ENCODE results near the gene TST. TPM values are rescaled to one million over a fixed set of nuclear protein-coding genes. Genes with fewer than 3 reads are reported as not detected.

Gene TST
- total and polyA plus RNA-seq, 4 donors: 30.2 to 107 (median 56.7) TPM

DNA sequence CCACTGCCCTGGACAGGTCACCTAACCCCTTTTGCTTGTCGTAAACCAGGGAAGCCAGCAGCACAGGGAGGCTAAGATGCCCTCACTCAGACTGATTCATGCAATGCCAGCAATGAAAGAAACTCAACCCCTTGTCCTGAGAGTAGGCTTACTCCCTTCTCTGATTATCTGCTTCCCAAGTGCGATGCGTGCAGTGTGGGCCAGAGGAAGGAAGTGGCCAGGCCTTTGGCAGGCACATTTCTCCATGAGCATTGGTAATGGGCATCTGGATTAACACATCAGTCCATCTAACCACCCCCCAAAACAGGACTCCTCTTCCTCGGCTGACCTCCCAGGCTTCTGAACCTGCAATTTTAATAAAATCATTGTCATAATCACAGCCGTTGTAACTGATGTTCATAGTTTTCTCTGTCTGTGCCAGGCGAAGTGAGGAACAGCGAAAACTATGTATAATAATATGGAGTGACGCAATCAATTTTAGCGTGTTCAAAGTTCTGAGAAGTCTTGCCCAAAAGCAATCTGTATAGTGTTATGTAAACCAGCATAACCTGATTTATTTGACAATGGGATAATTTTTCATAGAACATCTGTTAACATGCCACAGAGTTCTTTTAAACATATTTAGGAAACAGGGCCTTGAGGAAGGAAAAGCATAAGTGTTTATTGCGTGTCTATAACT is 33.9 kb downstream of the TST start:
- TF ChIP-seq, protein P1, sequence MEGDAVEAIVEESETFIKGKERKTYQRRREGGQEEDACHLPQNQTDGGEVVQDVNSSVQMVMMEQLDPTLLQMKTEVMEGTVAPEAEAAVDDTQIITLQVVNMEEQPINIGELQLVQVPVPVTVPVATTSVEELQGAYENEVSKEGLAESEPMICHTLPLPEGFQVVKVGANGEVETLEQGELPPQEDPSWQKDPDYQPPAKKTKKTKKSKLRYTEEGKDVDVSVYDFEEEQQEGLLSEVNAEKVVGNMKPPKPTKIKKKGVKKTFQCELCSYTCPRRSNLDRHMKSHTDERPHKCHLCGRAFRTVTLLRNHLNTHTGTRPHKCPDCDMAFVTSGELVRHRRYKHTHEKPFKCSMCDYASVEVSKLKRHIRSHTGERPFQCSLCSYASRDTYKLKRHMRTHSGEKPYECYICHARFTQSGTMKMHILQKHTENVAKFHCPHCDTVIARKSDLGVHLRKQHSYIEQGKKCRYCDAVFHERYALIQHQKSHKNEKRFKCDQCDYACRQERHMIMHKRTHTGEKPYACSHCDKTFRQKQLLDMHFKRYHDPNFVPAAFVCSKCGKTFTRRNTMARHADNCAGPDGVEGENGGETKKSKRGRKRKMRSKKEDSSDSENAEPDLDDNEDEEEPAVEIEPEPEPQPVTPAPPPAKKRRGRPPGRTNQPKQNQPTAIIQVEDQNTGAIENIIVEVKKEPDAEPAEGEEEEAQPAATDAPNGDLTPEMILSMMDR (IDR thresholded peaks at IDR 0.05; ENCODE audit: control extremely low read depth, extremely low read depth): no peak
- H3K4me3 ChIP-seq: no peak overlapping the region
- peaks cover 0 to 10% (median 9%) of the 10 kb centered on the region in 4 donors for H3K9me3 ChIP-seq (ENCODE audit: control insufficient read depth in 4 of 4, insufficient read depth in 3 of 4, low read length in 3 of 4)
- no peaks in the 10 kb centered on the region for H3K27me3 ChIP-seq (ENCODE audit: control insufficient read depth in 3 of 3, insufficient read depth in 3 of 3, low read length in 2 of 3)
- DNase-seq (peak in 2 of 3 donors; percentile 10 to 37), ATAC-seq (ENCODE audit: insufficient read depth, low FRiP score) (no peak)
- 40 to 59% methylated on average over 10 of the region's 10 CpGs for WGBS, 2 donors
- H3K9ac ChIP-seq (ENCODE audit: insufficient read depth in 1 of 2, low read length in 2 of 2): no peak overlapping the region
- no peaks in the 10 kb centered on the region for H3K36me3 ChIP-seq (ENCODE audit: control insufficient read depth in 4 of 4, insufficient read depth in 4 of 4, low read length in 4 of 4)
- peaks cover 0 to 2% (median 0%) of the 10 kb centered on the region in 5 donors for H3K4me1 ChIP-seq (ENCODE audit: control insufficient read depth in 5 of 5, insufficient read depth in 5 of 5, low read length in 5 of 5)
- H3K27ac ChIP-seq (ENCODE audit: low read depth in 1 of 2, low read length in 1 of 2): no peak overlapping the region

DNA sequence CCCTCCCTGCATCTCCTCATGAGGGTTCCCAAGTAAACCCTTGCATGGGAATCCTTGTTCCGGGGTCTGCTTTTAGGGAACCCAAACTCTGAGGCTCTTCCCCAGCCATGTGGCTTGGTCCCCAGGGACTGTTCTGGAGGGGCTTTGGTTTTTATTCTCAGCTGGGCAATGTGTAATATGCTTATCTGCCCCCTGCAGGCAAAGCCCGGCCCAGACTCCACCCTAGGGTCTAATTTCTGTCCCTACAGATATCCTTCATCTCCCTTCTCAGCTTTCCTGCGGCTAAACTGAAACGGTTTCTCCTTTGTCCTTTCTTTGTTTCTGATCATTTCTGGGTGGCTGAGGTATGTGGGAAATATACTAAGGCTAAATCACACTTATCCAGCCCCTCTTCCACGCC is 37.1 kb downstream of the TST start:
- 63 to 64% methylated on average over 5 of the region's 5 CpGs for WGBS, 2 donors
- no peak overlapping the region for H3K4me3 ChIP-seq
- H3K27me3 ChIP-seq (ENCODE audit: control insufficient read depth in 3 of 3, insufficient read depth in 3 of 3, low read length in 2 of 3): no peaks in the 10 kb centered on the region
- no peak for DNase-seq
- TF ChIP-seq, protein P1 (IDR thresholded peaks at IDR 0.05; ENCODE audit: control extremely low read depth, extremely low read depth): no peak
- H3K27ac ChIP-seq (ENCODE audit: low read depth in 1 of 2, low read length in 1 of 2): no peak overlapping the region
- H3K4me1 ChIP-seq (ENCODE audit: control insufficient read depth in 5 of 5, insufficient read depth in 5 of 5, low read length in 5 of 5): peaks cover 0 to 5% (median 0%) of the 10 kb centered on the region in 5 donors
- H3K9me3 ChIP-seq (ENCODE audit: control insufficient read depth in 4 of 4, insufficient read depth in 3 of 4, low read length in 3 of 4): peaks cover 0 to 10% (median 9%) of the 10 kb centered on the region in 4 donors
- no peak for ATAC-seq (ENCODE audit: insufficient read depth, low FRiP score)
- H3K9ac ChIP-seq (ENCODE audit: insufficient read depth in 1 of 2, low read length in 2 of 2): no peak overlapping the region
- no peaks in the 10 kb centered on the region for H3K36me3 ChIP-seq (ENCODE audit: control insufficient read depth in 4 of 4, insufficient read depth in 4 of 4, low read length in 4 of 4)

DNA sequence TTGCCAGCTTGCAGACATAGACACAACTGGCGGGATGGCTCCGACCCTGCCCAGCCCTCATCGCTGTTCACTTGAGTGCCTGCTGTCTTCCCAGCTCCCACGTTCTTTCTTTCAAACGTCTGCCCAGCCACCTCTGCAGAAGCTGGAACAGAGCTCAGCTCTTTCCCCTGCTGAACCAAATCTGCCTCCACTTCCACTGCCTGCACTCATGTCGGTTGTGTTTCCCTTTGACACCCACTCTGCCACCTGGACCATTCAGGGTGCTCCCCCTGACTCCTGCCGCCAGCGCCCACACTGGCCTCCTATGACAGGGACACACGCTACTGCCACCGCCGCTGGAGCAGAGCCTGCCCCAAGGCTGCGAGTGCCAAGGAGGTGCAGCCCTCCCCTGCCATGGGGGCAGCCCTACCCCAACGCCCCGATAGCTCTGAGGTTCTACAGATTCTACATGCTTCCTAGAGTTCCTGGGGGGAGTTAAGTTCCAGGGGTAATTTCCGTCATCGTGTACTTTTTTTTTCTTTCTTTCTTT is 37.9 kb downstream of the TST start:
- TF ChIP-seq, protein P1 (IDR thresholded peaks at IDR 0.05; ENCODE audit: control extremely low read depth, extremely low read depth): no peak
- WGBS, 2 donors: 84 to 91% methylated on average over 16 of the region's 16 CpGs
- Histone ChIP-seq H3K27me3 (ENCODE audit: control insufficient read depth in 3 of 3, insufficient read depth in 3 of 3, low read length in 2 of 3) (no peaks in the 10 kb centered on the region), H3K4me1 (ENCODE audit: control insufficient read depth in 5 of 5, insufficient read depth in 5 of 5, low read length in 5 of 5) (peaks cover 0 to 5% (median 0%) of the 10 kb centered on the region in 5 donors), H3K27ac (ENCODE audit: low read depth in 1 of 2, low read length in 1 of 2) (no peak overlapping the region), H3K9ac (ENCODE audit: insufficient read depth in 1 of 2, low read length in 2 of 2) (no peak overlapping the region), H3K36me3 (ENCODE audit: control insufficient read depth in 4 of 4, insufficient read depth in 4 of 4, low read length in 4 of 4) (no peaks in the 10 kb centered on the region), H3K4me3 (no peak overlapping the region), H3K9me3 (ENCODE audit: control insufficient read depth in 4 of 4, insufficient read depth in 3 of 4, low read length in 3 of 4) (peaks cover 0 to 8% (median 8%) of the 10 kb centered on the region in 4 donors)
- no peak for DNase-seq
- ATAC-seq (ENCODE audit: insufficient read depth, low FRiP score): no peak

Data from lung (tissue), 12 donors.